Astrocyte (in vitro differentiated cells and primary cell): ENCODE measurements around the gene IGFBP5.

ENCODE experiments used
- CTCF ChIP-seq: IDR thresholded peaks from 2 replicates; pipeline ENCODE4 v1.5.1; 2011; ENCODE audit warnings: low read depth, mild to moderate bottlenecking, inconsistent platforms, low read length, moderate library complexity; ENCODE audit not compliant: insufficient read depth
- EZH2 ChIP-seq: IDR thresholded peaks from 2 replicates; pipeline ENCODE4 v1.6.1; 2012; ENCODE audit warnings: mild to moderate bottlenecking, low read length, inconsistent platforms; ENCODE audit not compliant: insufficient read depth

GRCh38 chr2:216683846-216684245 is 11.5 kb downstream of the IGFBP5 start:
- no peak for TF ChIP-seq CTCF
- no peak for TF ChIP-seq EZH2
